ENCODE measurements around the gene RFC2. TPM values are rescaled to one million over a fixed set of nuclear protein-coding genes. Genes with fewer than 3 reads are reported as not detected.
A peak's percentile ranks its signal among the peaks of the same experiment; 100 is the strongest.

Gene RFC2
- total and polyA plus RNA-seq, 4 experiments from 2014 or later: 15.7 to 32.3 (median 19.2) TPM

- peaks cover 0 to 7% of the 10 kb centered on the region in 2 donors for H3K27me3 Mint-ChIP-seq
- H3K9me3 ChIP-seq (ENCODE audit: control insufficient read depth in 1 of 2, low read length in 2 of 2): no peaks in the 10 kb centered on the region
- peaks cover 4 to 7% (median 5%) of the 10 kb centered on the region in 4 donors for H3K4me1 Mint-ChIP-seq
- H3K36me3 ChIP-seq (ENCODE audit: insufficient read depth, low read length): no peaks in the 10 kb centered on the region
- intact Hi-C loops (cut with micrococcal nuclease): no loop called here
- H3K36me3 Mint-ChIP-seq: no peaks in the 10 kb centered on the region
- H3K4me3 ChIP-seq (ENCODE audit: low read length in 2 of 2): no peak overlapping the region
- H3K27me3 ChIP-seq (ENCODE audit: insufficient read depth, low read length): no peaks in the 10 kb centered on the region
- H3K9me3 Mint-ChIP-seq: no peaks in the 10 kb centered on the region
- H3K27ac Mint-ChIP-seq: no peak overlapping the region
- H3K4me3 Mint-ChIP-seq: peak overlapping the region in 1 of 8 donors; percentile 35
- DNase-seq: no peak
- POLR2A ChIA-PET (ENCODE audit: partially characterized antibody): no interaction called here
- no peak overlapping the region for H3K27ac ChIP-seq (ENCODE audit: low read depth, low read length)
- no peaks in the 10 kb centered on the region for H3K4me1 ChIP-seq (ENCODE audit: insufficient read depth, low read length)
- CTCF ChIA-PET (ENCODE audit: partially characterized antibody): interaction anchor here (1.6 kb wide), 1 partner anchor 61 kb away, joined by 3 read pairs; no protein-coding TSS in a partner anchor
Observed at GRCh38 chr7:74267756-74268565, 13.8 kb upstream of the RFC2 start.

- Histone ChIP-seq H3K9me3 (ENCODE audit: control insufficient read depth in 1 of 2, low read length in 2 of 2) (no peaks in the 10 kb centered on the region), H3K27me3 (ENCODE audit: insufficient read depth, low read length) (no peaks in the 10 kb centered on the region), H3K4me3 (ENCODE audit: low read length in 2 of 2) (no peak overlapping the region), H3K36me3 (ENCODE audit: insufficient read depth, low read length) (no peaks in the 10 kb centered on the region), H3K4me1 (ENCODE audit: insufficient read depth, low read length) (no peaks in the 10 kb centered on the region), H3K27ac (ENCODE audit: low read depth, low read length) (no peak overlapping the region)
- Mint-ChIP-seq H3K36me3 (no peaks in the 10 kb centered on the region), H3K4me1 (peaks cover 0 to 6% (median under 1%) of the 10 kb centered on the region in 4 donors), H3K9me3 (no peaks in the 10 kb centered on the region), H3K4me3 (no peak overlapping the region), H3K27me3 (peaks cover 0 to 3% of the 10 kb centered on the region in 2 donors), H3K27ac (no peak overlapping the region)
- ChIA-PET CTCF (ENCODE audit: partially characterized antibody) (no interaction called here), POLR2A (ENCODE audit: partially characterized antibody) (no interaction called here)
- DNase-seq: no peak
- intact Hi-C loops (cut with micrococcal nuclease): no loop called here
Observed at GRCh38 chr7:74266191-74266963, 12.2 kb upstream of the RFC2 start.

GRCh38 chr7:74263399-74264120 lies 9.4 kb upstream of the RFC2 start:
- no peaks in the 10 kb centered on the region for H3K4me1 ChIP-seq (ENCODE audit: insufficient read depth, low read length)
- intact Hi-C loops (cut with micrococcal nuclease): no loop called here
- H3K4me3 Mint-ChIP-seq: no peak overlapping the region
- no peak overlapping the region for H3K27ac ChIP-seq (ENCODE audit: low read depth, low read length)
- H3K27me3 ChIP-seq (ENCODE audit: insufficient read depth, low read length): no peaks in the 10 kb centered on the region
- no peaks in the 10 kb centered on the region for H3K36me3 ChIP-seq (ENCODE audit: insufficient read depth, low read length)
- no peaks in the 10 kb centered on the region for H3K9me3 ChIP-seq (ENCODE audit: control insufficient read depth in 1 of 2, low read length in 2 of 2)
- H3K27ac Mint-ChIP-seq: no peak overlapping the region
- POLR2A ChIA-PET (ENCODE audit: partially characterized antibody): no interaction called here
- H3K9me3 Mint-ChIP-seq: no peaks in the 10 kb centered on the region
- CTCF ChIA-PET (ENCODE audit: partially characterized antibody): no interaction called here
- H3K4me3 ChIP-seq (ENCODE audit: low read length in 2 of 2): no peak overlapping the region
- H3K36me3 Mint-ChIP-seq: no peaks in the 10 kb centered on the region
- H3K27me3 Mint-ChIP-seq: no peaks in the 10 kb centered on the region
- DNase-seq: no peak
- no peaks in the 10 kb centered on the region for H3K4me1 Mint-ChIP-seq

- ChIA-PET CTCF (ENCODE audit: partially characterized antibody) (no interaction called here), POLR2A (ENCODE audit: partially characterized antibody) (no interaction called here)
- Mint-ChIP-seq H3K27me3 (no peaks in the 10 kb centered on the region), H3K4me1 (no peaks in the 10 kb centered on the region), H3K27ac (no peak overlapping the region), H3K4me3 (no peak overlapping the region), H3K36me3 (no peaks in the 10 kb centered on the region), H3K9me3 (no peaks in the 10 kb centered on the region)
- intact Hi-C loops (cut with micrococcal nuclease): no loop called here
- DNase-seq: no peak
- no peaks in the 10 kb centered on the region for H3K36me3 ChIP-seq (ENCODE audit: insufficient read depth, low read length)
- no peak overlapping the region for H3K4me3 ChIP-seq (ENCODE audit: low read length in 2 of 2)
- no peaks in the 10 kb centered on the region for H3K9me3 ChIP-seq (ENCODE audit: control insufficient read depth in 1 of 2, low read length in 2 of 2)
- no peaks in the 10 kb centered on the region for H3K4me1 ChIP-seq (ENCODE audit: insufficient read depth, low read length)
- H3K27ac ChIP-seq (ENCODE audit: low read depth, low read length): no peak overlapping the region
- no peaks in the 10 kb centered on the region for H3K27me3 ChIP-seq (ENCODE audit: insufficient read depth, low read length)
Observed at GRCh38 chr7:74262639-74263398, 8.6 kb upstream of the RFC2 start.

- Mint-ChIP-seq H3K4me1 (peaks cover 3 to 19% (median 12%) of the 10 kb centered on the region in 4 donors), H3K9me3 (no peaks in the 10 kb centered on the region), H3K36me3 (peaks cover 0 to 7% of the 10 kb centered on the region in 2 donors), H3K27ac (no peak overlapping the region), H3K27me3 (no peaks in the 10 kb centered on the region), H3K4me3 (no peak overlapping the region)
- intact Hi-C loops (cut with micrococcal nuclease): no loop called here
- Histone ChIP-seq H3K4me1 (ENCODE audit: insufficient read depth, low read length) (peaks cover 12% of the 10 kb centered on the region), H3K9me3 (ENCODE audit: control insufficient read depth in 1 of 2, low read length in 2 of 2) (no peaks in the 10 kb centered on the region), H3K36me3 (ENCODE audit: insufficient read depth, low read length) (no peaks in the 10 kb centered on the region), H3K27me3 (ENCODE audit: insufficient read depth, low read length) (no peaks in the 10 kb centered on the region), H3K4me3 (ENCODE audit: low read length in 2 of 2) (no peak overlapping the region), H3K27ac (ENCODE audit: low read depth, low read length) (no peak overlapping the region)
- ChIA-PET CTCF (ENCODE audit: partially characterized antibody) (no interaction called here), POLR2A (ENCODE audit: partially characterized antibody) (no interaction called here)
- no peak for DNase-seq
Observed at GRCh38 chr7:74258639-74259038, 4.4 kb upstream of the RFC2 start.

GRCh38 chr7:74256491-74257408 lies 2.6 kb upstream of the RFC2 start:
- Histone ChIP-seq H3K27ac (ENCODE audit: low read depth, low read length) (no peak overlapping the region), H3K9me3 (ENCODE audit: control insufficient read depth in 1 of 2, low read length in 2 of 2) (no peaks in the 10 kb centered on the region), H3K27me3 (ENCODE audit: insufficient read depth, low read length) (no peaks in the 10 kb centered on the region), H3K36me3 (ENCODE audit: insufficient read depth, low read length) (no peaks in the 10 kb centered on the region), H3K4me1 (ENCODE audit: insufficient read depth, low read length) (peaks cover 22% of the 10 kb centered on the region), H3K4me3 (ENCODE audit: low read length in 2 of 2) (no peak overlapping the region)
- peaks cover 4 to 10% of the 10 kb centered on the region in 2 donors for H3K36me3 Mint-ChIP-seq
- H3K27me3 Mint-ChIP-seq: no peaks in the 10 kb centered on the region
- H3K27ac Mint-ChIP-seq: peak overlapping the region in 6 of 7 donors; percentile 25 to 95 (median 71)
- H3K4me3 Mint-ChIP-seq: peak overlapping the region in 7 of 8 donors; percentile 29 to 67 (median 51)
- intact Hi-C loops (cut with micrococcal nuclease): no loop called here
- DNase-seq: no peak
- POLR2A ChIA-PET (ENCODE audit: partially characterized antibody): interaction anchor here (0.6 kb wide), 1 partner anchor 1634 kb away, joined by 4 read pairs; no protein-coding TSS in a partner anchor
- CTCF ChIA-PET (ENCODE audit: partially characterized antibody): interaction anchor here (1.0 kb wide), 1 partner anchor 51 kb away, joined by 3 read pairs; no protein-coding TSS in a partner anchor
- peaks cover 11 to 31% (median 19%) of the 10 kb centered on the region in 4 donors for H3K4me1 Mint-ChIP-seq
- no peaks in the 10 kb centered on the region for H3K9me3 Mint-ChIP-seq

Measured in CD4-positive, alpha-beta memory T cell (primary cell).